ENCODE results near the gene RGL2. TPM values are rescaled to one million over a fixed set of nuclear protein-coding genes. Genes with fewer than 3 reads are reported as not detected.

The RGL2 gene
- total and polyA plus RNA-seq, 2 of the 4 experiments (the other 2 are of a cell fraction): 4.1 to 26.9 TPM

- peak within 1 kb of the TSS; percentile 98 for H2AK5ac ChIP-seq (ENCODE audit: low read depth, low read length)
- peak within 1 kb of the TSS; percentile 97 for H2BK120ac ChIP-seq (ENCODE audit: low read depth, low read length)
- dilution Hi-C loops (cut with HindIII; ENCODE audit: low sequenced_read_pairs, unreplicated experiment): no loop called here
- peak within 1 kb of the TSS; percentile 95 for H3K14ac ChIP-seq (replicated peaks; ENCODE audit: low read depth, low read length)
- H3K79me1 ChIP-seq (ENCODE audit: low read depth in 1 of 2, low read length in 2 of 2): peaks cover 28 to 60% of the 10 kb centered on the region in 2 experiments
- peaks cover 9% of the 10 kb centered on the region for H3K9me1 ChIP-seq (ENCODE audit: insufficient read depth, low read length)
- peaks cover 59% of the 10 kb centered on the region for H3K36me3 ChIP-seq (ENCODE audit: control insufficient read depth, insufficient read depth, low read length)
- H2AK9ac ChIP-seq (replicated peaks; ENCODE audit: low read depth, low read length, poor library complexity): peak within 1 kb of the TSS; percentile 99
- H3K4me3 ChIP-seq (ENCODE audit: insufficient read depth, low read depth, low read length): peak within 1 kb of the TSS; percentile 71
- peak within 1 kb of the TSS; percentile 91; the same call in 1 of the 3 replicates for H2BK15ac ChIP-seq (ENCODE audit: low read depth, low read length)
- POLR2A ChIA-PET (ENCODE audit: unreplicated experiment): interaction anchor here (0.5 to 1.2 kb wide), 4 partner anchors 9 to 64 kb away, joined by 3 to 7 read pairs (median 4); partner anchors contain the start of gene RING1
- 0% methylated on average over 16 of the region's 48 CpGs; no CpG with 5 or more reads in 1 of the 2 experiments for WGBS, 2 experiments (ENCODE audit: extremely low coverage in 2 of 2, insufficient read length in 1 of 2)
- H3K18ac ChIP-seq (ENCODE audit: low read depth, low read length): peak within 1 kb of the TSS; percentile 85
- in situ Hi-C loops (cut with MboI; ENCODE audit: low sequenced_read_pairs): no loop called here
- peak within 1 kb of the TSS; percentile 94 for H2BK20ac ChIP-seq (ENCODE audit: low read depth, low read length)
- intact Hi-C loops (cut with micrococcal nuclease): no loop called here
- TF ChIP-seq CHD1 (IDR thresholded peaks at IDR 0.05; ENCODE audit: low read depth, low read length) (0 out of 2 replicates have a peak, but pooled peaks have one; percentile 57), USF2 (IDR thresholded peaks at IDR 0.05; ENCODE audit: low read depth, low read length) (no peak), RAD21 (IDR thresholded peaks at IDR 0.05; ENCODE audit: low read length) (no peak), ELK1 (IDR thresholded peaks at IDR 0.05; ENCODE audit: borderline replicate concordance, low read depth, low read length) (no peak), MAZ (IDR thresholded peaks at IDR 0.05; ENCODE audit: borderline replicate concordance, low read depth, low read length) (peak; percentile 37; the same call in 1 of the 2 replicates), MXI1 (IDR thresholded peaks at IDR 0.05; ENCODE audit: borderline replicate concordance, low read depth, low read length) (peak; percentile 96), POLR2A (IDR thresholded peaks at IDR 0.05; ENCODE audit: low read depth, low read length) (peak; percentile 99), RFX5 (IDR thresholded peaks at IDR 0.05; ENCODE audit: low read depth, low read length) (0 out of 2 replicates have a peak, but pooled peaks have one; percentile 55), SMC3 (IDR thresholded peaks at IDR 0.05; ENCODE audit: low read depth, low read length) (0 out of 2 replicates have a peak, but pooled peaks have one; percentile 0)
- no peaks in the 10 kb centered on the region for H3K27me3 ChIP-seq (ENCODE audit: control insufficient read depth, insufficient read depth, low read length)
- H3K23ac ChIP-seq (ENCODE audit: low read depth, low read length): peak within 1 kb of the TSS; percentile 96
- peak within 1 kb of the TSS; percentile 89 for H3K27ac ChIP-seq (ENCODE audit: insufficient read depth, low read length)
- peak within 1 kb of the TSS; percentile 100 for H3K56ac ChIP-seq (ENCODE audit: extremely low read depth, insufficient read depth, low read length)
- no peaks in the 10 kb centered on the region for H3K9me3 ChIP-seq (ENCODE audit: control insufficient read depth, insufficient read depth, low read length)
- peak within 1 kb of the TSS; percentile 94 for H4K5ac ChIP-seq (ENCODE audit: low read depth, low read length)
- peaks cover 13% of the 10 kb centered on the region for H3K4me1 ChIP-seq (ENCODE audit: control insufficient read depth, insufficient read depth, low read length)
- ATAC-seq (ENCODE audit: low read depth) (peak; percentile 81), DNase-seq (peak; percentile 100)
- H4K91ac ChIP-seq (ENCODE audit: insufficient read depth, low read depth, low read length): peak within 1 kb of the TSS; percentile 98
- CTCF ChIA-PET: no interaction called here
- BruUV-seq (replicated peaks): no TSS peak
- peaks cover 48% of the 10 kb centered on the region for H4K20me1 ChIP-seq (ENCODE audit: insufficient read depth, low read length)
- peak within 1 kb of the TSS; percentile 95 for H3K9ac ChIP-seq (ENCODE audit: low read depth, low read length)
- H4K8ac ChIP-seq (ENCODE audit: low read depth in 2 of 2, low read length in 2 of 2): peak within 1 kb of the TSS; percentile 99
- H2AFZ ChIP-seq (replicated peaks; ENCODE audit: low read length, poor library complexity): peak within 1 kb of the TSS; percentile 98
- H2BK5ac ChIP-seq (ENCODE audit: low read depth, low read length, poor library complexity, severe bottlenecking): peak within 1 kb of the TSS; percentile 92
- peak within 1 kb of the TSS; percentile 95 for H3K4ac ChIP-seq (ENCODE audit: low read depth, low read length)
- H3K4me2 ChIP-seq (ENCODE audit: low read depth, low read length): peak within 1 kb of the TSS; percentile 84
Observed at GRCh38 chr6:33271468-33272274, 27.1 kb downstream of the RGL2 start, which contains the start of the genes RPS18 and VPS52. Gene RPS18 (plus strand): TSS chr6:33272075. CDS start chr6:33272120, 45 bp downstream. Gene VPS52 (minus strand): TSS chr6:33271876. CDS start chr6:33271675, 201 bp downstream.

Measured in IMR-90 (cell line).